Stimulated activated CD4-positive, alpha-beta T cell treated with anti-CD3 and anti-CD28 coated beads, Interleukin-12 subunit alpha, Interleukin-12 subunit beta, amount 100 ng/mL, for 48 hours (primary cell): ENCODE measurements around the gene HDAC4.

Experiments
- DNase-seq, 3 donors: peaks; one replicate each; pipeline ENCODE4 v3.0.0-alpha.2; 2020; ENCODE audit warnings: low read depth in 2 of 3, low spot score in 1 of 3

HDAC4 gene

GRCh38 chr2:239329972-239330572 lies 70.7 kb downstream of the HDAC4 start:
- DNase-seq, result no peak

GRCh38 chr2:239329284-239329971 lies 71.4 kb downstream of the HDAC4 start:
- DNase-seq, result no peak

- no peak for DNase-seq
These were observed 72.2 kb downstream of the HDAC4 start for GRCh38 chr2:239328351-239329191.

GRCh38 chr2:239327536-239328350 lies 73.1 kb downstream of the HDAC4 start:
- no peak for DNase-seq

GRCh38 chr2:239326831-239327535 lies 73.8 kb downstream of the HDAC4 start:
- peak; percentile 58 to 65 (median 62) for DNase-seq

- DNase-seq, result no peak
These were observed 76.4 kb downstream of the HDAC4 start for GRCh38 chr2:239324456-239324855.

- DNase-seq, result no peak
These were observed 77.4 kb downstream of the HDAC4 start for GRCh38 chr2:239323447-239323846.

GRCh38 chr2:239322416-239323086 lies 78.3 kb downstream of the HDAC4 start:
- DNase-seq, result no peak

GRCh38 chr2:239321596-239322415 lies 79.0 kb downstream of the HDAC4 start:
- peak; percentile 38 to 58 (median 50) for DNase-seq

- DNase-seq, result no peak
These were observed 81.8 kb downstream of the HDAC4 start for GRCh38 chr2:239318790-239319661.

- no peak for DNase-seq
These were observed 82.6 kb downstream of the HDAC4 start for GRCh38 chr2:239318151-239318611.

GRCh38 chr2:239316562-239317465 lies 84.0 kb downstream of the HDAC4 start:
- DNase-seq, result no peak

- DNase-seq, result no peak
These were observed 85.5 kb downstream of the HDAC4 start for GRCh38 chr2:239315308-239315707.

GRCh38 chr2:239313776-239314175 lies 87.0 kb downstream of the HDAC4 start:
- no peak for DNase-seq

GRCh38 chr2:239312741-239313667 lies 87.8 kb downstream of the HDAC4 start:
- DNase-seq, result no peak

GRCh38 chr2:239312081-239312511 lies 88.7 kb downstream of the HDAC4 start:
- DNase-seq, result no peak
